K562 (cell line): ENCODE measurements around the gene RUVBL2. TPM values are rescaled to one million over a fixed set of nuclear protein-coding genes. Genes with fewer than 3 reads are reported as not detected.
A peak's percentile ranks its signal among the peaks of the same experiment; 100 is the strongest.

Experiments
- ATAC-seq: fragments of 200-7000 bp; cut with Tn5 transposase; 3 replicates; pipeline ENCODE4 v1.9.1; 2020; ENCODE audit warnings: moderate library complexity
- BruUV-seq: library from RNA; stranded (reverse); fragments of 400-500 nt; replicated peaks from 2 replicates; lab custom pipeline; 2021; lab: Mats Ljungman, UMichigan
- CTCF ChIA-PET: fragments of 300-600 bp; formaldehyde crosslinking; extraction: SDS; loops from one replicate; lab custom pipeline; 2021; ENCODE audit warnings: low intra/inter-chr PET ratio; lab: Yijun Ruan, JAX
- POLR2A ChIA-PET: fragments of 300-600, 350-650 bp; sonication (Branson Sonifier 250); formaldehyde crosslinking; extraction: SDS; loops from one replicate; lab custom pipeline; 2021; ENCODE audit warnings: antibody characterized with exemption, inconsistent platforms; lab: Yijun Ruan, JAX
- DNase-seq, 4 experiments: peaks; one replicate each; pipeline versions ENCODE4 v3.0.0 to v3.0.0-alpha.2; 2011 to 2018; ENCODE audit warnings: low spot score in 3 of 4, mixed read lengths in 3 of 4; ENCODE audit errors: extremely low read depth in 1 of 4
- FAIRE-seq: peaks from 2 replicates; lab custom pipeline; 2011; peaks lifted over from hg19 to GRCh38; lab: Jason Lieb, UNC
- H2AFZ ChIP-seq: 2 replicates; pipeline ENCODE4 v1.6.0; 2011; ENCODE audit warnings: low read depth, low read length, control low read depth, inconsistent platforms
- H3K27ac ChIP-seq: fragments of 200-600 bp; 3 replicates; pipeline ENCODE4 v1.8.0; 2011; ENCODE audit warnings: low read depth, mild to moderate bottlenecking, control low read depth, inconsistent platforms, low read length, moderate library complexity, mixed read lengths; ENCODE audit errors: extremely low read depth
- H3K27me3 ChIP-seq, 2 experiments: fragments of 300-600 bp in 1 of 2; 2 replicates in 1 of 2; 3 replicates in 1 of 2; pipeline versions ENCODE4 v1.6.0 to v1.8.0; 2011; ENCODE audit warnings: inconsistent platforms in 2 of 2, low read length in 2 of 2, mild to moderate bottlenecking in 1 of 2, mixed read lengths in 1 of 2, moderate library complexity in 1 of 2; ENCODE audit not compliant: control insufficient read depth in 2 of 2, insufficient read depth in 2 of 2
- H3K36me3 ChIP-seq: fragments of 300-600 bp; 3 replicates; pipeline ENCODE4 v1.8.0; 2011; ENCODE audit warnings: mild to moderate bottlenecking, low read length, inconsistent platforms; ENCODE audit not compliant: control insufficient read depth, insufficient read depth
- H3K4me1 ChIP-seq, 2 experiments: fragments of 200-600 bp in 1 of 2; replicated peaks in 1 of 2; 2 replicates in 1 of 2; 3 replicates in 1 of 2; pipeline versions ENCODE4 v1.5.1 to v1.8.0; 2011; ENCODE audit warnings: inconsistent platforms in 2 of 2, low read length in 2 of 2, mild to moderate bottlenecking in 1 of 2, mixed read lengths in 1 of 2, moderate library complexity in 1 of 2; ENCODE audit not compliant: control insufficient read depth in 2 of 2, insufficient read depth in 2 of 2
- H3K4me2 ChIP-seq: 2 replicates; pipeline ENCODE4 v1.6.1; 2011; ENCODE audit warnings: low read length, control low read depth, inconsistent platforms, mixed read lengths; ENCODE audit not compliant: insufficient read depth
- H3K4me3 ChIP-seq: fragments of 200-600 bp; sonication (generic), shearing (Covaris generic); 2 replicates; pipeline ENCODE4 v1.5.1; 2016; ENCODE audit warnings: control low read depth, inconsistent platforms
- H3K79me2 ChIP-seq: fragments of 200-600 bp; 3 replicates; pipeline ENCODE4 v1.8.0; 2011; ENCODE audit warnings: low read length, inconsistent platforms; ENCODE audit not compliant: control insufficient read depth, insufficient read depth
- H3K9ac ChIP-seq, 2 experiments: 2 replicates each; pipeline versions ENCODE4 v1.6.0 to v1.6.1; 2011; ENCODE audit warnings: low read depth in 2 of 2, low read length in 2 of 2, control low read depth in 1 of 2, inconsistent platforms in 1 of 2, mild to moderate bottlenecking in 1 of 2, mixed read lengths in 1 of 2; ENCODE audit not compliant: insufficient read depth in 1 of 2
- H3K9me1 ChIP-seq: one replicate; pipeline ENCODE4 v1.6.0; 2011; ENCODE audit warnings: inconsistent platforms, mild to moderate bottlenecking, low read length, moderate library complexity; ENCODE audit not compliant: control insufficient read depth, insufficient read depth
- H3K9me3 ChIP-seq: replicated peaks from 2 replicates; pipeline ENCODE4 v1.5.1; 2011; ENCODE audit warnings: low read depth, low read length, inconsistent platforms; ENCODE audit not compliant: control insufficient read depth, insufficient read depth
- H4K20me1 ChIP-seq: replicated peaks from 2 replicates; pipeline ENCODE4 v1.6.1; 2011; ENCODE audit warnings: low read length, inconsistent platforms, mixed read lengths; ENCODE audit not compliant: control insufficient read depth, insufficient read depth
- CAMTA2 ChIP-seq: fragments of 250-450 bp; sonication (Bioruptor Pico); conservative IDR thresholded peaks from 2 replicates; pipeline ENCODE4 v1.5.1; 2022
- CCNT2 ChIP-seq: IDR thresholded peaks from 2 replicates; pipeline ENCODE4 v1.6.1; 2011; ENCODE audit warnings: borderline replicate concordance, low read depth, mild to moderate bottlenecking, moderate library complexity, mixed read lengths, low read length; ENCODE audit not compliant: insufficient read length; ENCODE audit errors: extremely low read depth
- CHD4 ChIP-seq: fragments of 200-600 bp; sonication (generic); IDR thresholded peaks from 3 replicates; pipeline ENCODE4 v1.6.1; 2012; ENCODE audit warnings: low read depth, mild to moderate bottlenecking, mixed read lengths, low read length, inconsistent platforms; ENCODE audit not compliant: insufficient read depth, insufficient replicate concordance, poor library complexity, severe bottlenecking
- CREB3 ChIP-seq: fragments of 450-650 bp; conservative IDR thresholded peaks from 2 replicates; pipeline ENCODE4 v1.6.1; 2016; ENCODE audit warnings: missing genetic modification characterization, low read depth, mild to moderate bottlenecking, missing compliant biosample characterization, moderate library complexity
- CREB3L1 ChIP-seq: fragments of 450-650 bp; IDR thresholded peaks from 2 replicates; pipeline ENCODE4 v1.6.1; 2014; ENCODE audit warnings: low read depth, mild to moderate bottlenecking, moderate library complexity, borderline replicate concordance
- CXXC5 ChIP-seq: fragments of 250-450 bp; sonication (Bioruptor Pico); IDR thresholded peaks from 2 replicates; pipeline ENCODE4 v1.8.0; 2022; ENCODE audit warnings: inconsistent platforms, mild to moderate bottlenecking, moderate library complexity
- FOXP4 ChIP-seq: sonication (generic); formaldehyde crosslinking; IDR thresholded peaks from 2 replicates; pipeline ENCODE4 v1.8.0; 2022; ENCODE audit warnings: mild to moderate bottlenecking, missing genetic modification reagents, borderline replicate concordance
- GATAD2B ChIP-seq: fragments of 450-650 bp; IDR thresholded peaks from 2 replicates; pipeline ENCODE4 v1.6.1; 2017; ENCODE audit warnings: mild to moderate bottlenecking, borderline replicate concordance
- HIVEP1 ChIP-seq: fragments of 250-450 bp; sonication (Bioruptor Pico); IDR thresholded peaks from 2 replicates; pipeline ENCODE4 v1.4.0; 2020; ENCODE audit warnings: mild to moderate bottlenecking
- NFYB ChIP-seq: IDR thresholded peaks from 2 replicates; pipeline ENCODE4 v1.6.1; 2011; ENCODE audit warnings: mild to moderate bottlenecking, moderate library complexity; ENCODE audit not compliant: insufficient read length; ENCODE audit errors: extremely low read depth
- PHB ChIP-seq: fragments of 250-450 bp; sonication (Bioruptor Pico); IDR thresholded peaks from 2 replicates; pipeline ENCODE4 v1.5.0; 2021
- SP1 ChIP-seq: sonication (generic); formaldehyde crosslinking; IDR thresholded peaks from 2 replicates; pipeline ENCODE4 v1.8.1; 2022; ENCODE audit warnings: mild to moderate bottlenecking, missing genetic modification reagents
- ZBTB49 ChIP-seq: sonication (generic); formaldehyde crosslinking; IDR thresholded peaks from 2 replicates; pipeline ENCODE4 v1.8.0; 2022; ENCODE audit warnings: missing genetic modification reagents, mild to moderate bottlenecking, borderline replicate concordance
- WGBS: fragments of 100-300 bp; shearing (Covaris generic); methylation state at CpG from one replicate; pipeline ENCODE4 v1.1.6; 2016; ENCODE audit warnings: low coverage, mixed read lengths; ENCODE audit not compliant: insufficient coverage; ENCODE audit errors: missing lambda C conversion rate; 5-methylcytosine and 5-hydroxymethylcytosine counted together
- in situ Hi-C: fragments of 300-500 bp; cut with MboI; formaldehyde crosslinking; loops from 4 replicates; pipeline ENCODE4 v1.15.0; 2018; ENCODE audit warnings: inconsistent platforms, mixed read lengths
- intact Hi-C: fragments of 100-400 bp; cut with micrococcal nuclease; formaldehyde crosslinking; loops from 2 replicates; pipeline ENCODE4 v1.14.2; 2022
- polyA plus RNA-seq, 8 experiments: library from polyadenylated mRNA; depleted of rRNA in 4 of 8; stranded (reverse) in 5 of 8; unstranded in 3 of 8; fragments of >200 nt; fragmentation: Nextera tagmentation in 2 of 8; fragmentation: Illumina TruSeq in 1 of 8; extraction: Ambion mirVana in 2 of 8; extraction: Trizol in 1 of 8; gene quantifications; 2 replicates each; pipeline versions ENCODE4 v1.2.1 to v1.2.3, GENCODE V29; 2011 to 2014; ENCODE audit warnings: inconsistent platforms in 1 of 8, missing spikeins in 1 of 8
- total RNA-seq, 7 experiments: library from RNA; depleted of rRNA in 6 of 7; stranded (reverse); fragments of >200 nt in 6 of 7; fragmentation: Illumina TruSeq in 2 of 7; extraction: Trizol in 2 of 7; gene quantifications; 2 replicates each; pipeline versions ENCODE4 v1.2.1 to v1.2.3, GENCODE V29; 2011 to 2021; ENCODE audit warnings: low replicate concordance in 1 of 7

RUVBL2 gene
- total and polyA plus RNA-seq, 9 of the 15 experiments (the other 6 are each of a cell fraction or from before 2014, with no cell fraction given): 71.4 to 453 (median 237) TPM

GRCh38 chr19:49064029-49064629, 70.4 kb downstream of the RUVBL2 start:
- no peak for FAIRE-seq
- Histone ChIP-seq H2AFZ (no peak overlapping the region), H4K20me1 (no peaks in the 10 kb centered on the region), H3K4me1 (peaks cover 0 to 25% of the 10 kb centered on the region in 2 experiments; a peak in 4 of 5 replicates), H3K36me3 (no peaks in the 10 kb centered on the region), H3K4me3 (no peak overlapping the region)
- in situ Hi-C loops: no loop called here
- CTCF ChIA-PET: interaction anchor here (0.7 kb wide), 1 partner anchor 148 kb away, joined by 8 read pairs; no protein-coding TSS in a partner anchor
- intact Hi-C loops: no loop called here
- BruUV-seq: no TSS peak
- TF ChIP-seq SP1 (CRISPR knock-in tag) (no peak), HIVEP1 (no peak), CAMTA2 (no peak), CCNT2 (no peak), CREB3 (tag) (no peak), CHD4 (no peak), FOXP4 (no peak), CREB3L1 (no peak), ZBTB49 (no peak), PHB (CRISPR knock-in tag) (no peak), GATAD2B (no peak), NFYB (no peak), CXXC5 (CRISPR knock-in tag) (no peak)
- TF ChIP-seq, all 486 proteins: peak for 0
- no peak for ATAC-seq
- no peak overlapping the region for H3K27ac ChIP-seq
- peak overlapping the region in 1 of 2 experiments; percentile 4; a peak in 1 of 4 replicates for H3K9ac ChIP-seq
- POLR2A ChIA-PET: interaction anchor here (0.7 to 1.2 kb wide), 2 partner anchors 99 to 307 kb away, joined by 3 read pairs; partner anchors contain the start of gene FTL
- no peak for DNase-seq
- H3K9me1 ChIP-seq: no peaks in the 10 kb centered on the region
- H3K4me2 ChIP-seq: no peak overlapping the region
- peaks cover 23 to 58% of the 10 kb centered on the region in 2 experiments; a peak in 4 of 5 replicates for H3K27me3 ChIP-seq
- H3K9me3 ChIP-seq: no peaks in the 10 kb centered on the region
- H3K79me2 ChIP-seq: no peaks in the 10 kb centered on the region
- WGBS: 18% methylated on average over 6 of the region's 10 CpGs
